HG03469 (cell line): ENCODE measurements around the gene PMIS2.
A peak's percentile ranks its signal among the peaks of the same experiment; 100 is the strongest.
"Not testable (repeated sequence)": the region's sequence is repeated elsewhere in the genome, so short reads cannot be mapped to it uniquely, and the experiment has no call there.

ENCODE experiments used
- ATAC-seq: cut with Tn5 transposase; IDR thresholded peaks from one replicate; pipeline ENCODE4 v1.9.1; 2021; ENCODE audit warnings: mild to moderate bottlenecking, moderate library complexity, moderate number of reproducible peaks; ENCODE audit not compliant: unreplicated experiment

PMIS2 gene

DNA sequence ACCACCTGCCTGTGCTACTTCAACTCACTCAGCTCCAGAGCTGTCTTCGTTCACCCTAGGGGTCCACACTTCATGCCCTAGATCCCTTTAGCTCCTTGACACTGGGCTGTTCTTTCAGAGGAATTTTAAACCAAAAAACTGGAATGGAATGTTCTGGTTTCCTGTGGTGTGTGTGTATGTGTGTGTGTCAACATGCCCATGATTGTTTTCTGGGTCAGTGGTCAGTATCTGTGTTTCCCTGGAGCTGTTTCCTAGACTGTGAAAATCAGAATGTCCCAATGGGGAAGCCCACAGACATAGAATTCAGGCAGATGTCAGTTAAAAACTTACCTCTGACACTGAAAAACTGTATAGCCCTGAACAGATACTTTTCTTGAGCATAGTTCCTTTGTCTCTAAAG lies 1.3 kb downstream of the PMIS2 start:
- no peak for ATAC-seq

DNA sequence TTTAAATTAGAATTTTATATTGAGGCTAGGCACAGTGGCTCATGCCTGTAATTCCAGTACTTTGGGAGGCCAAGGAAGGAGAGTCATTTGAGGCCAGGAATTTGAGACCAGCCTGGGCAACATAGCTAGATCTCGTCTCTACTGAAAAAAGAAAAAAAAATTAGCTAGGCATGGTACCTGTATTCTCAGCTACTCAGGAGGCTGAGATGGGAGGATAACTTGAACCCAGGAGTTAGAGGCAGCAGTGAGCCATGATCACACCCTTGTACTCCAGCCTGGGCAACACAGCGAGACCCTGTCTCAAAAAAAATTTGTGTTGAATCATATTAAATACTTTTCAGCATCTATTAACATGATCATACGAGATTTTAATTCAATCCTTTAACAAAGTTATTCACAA lies 4.9 kb downstream of the PMIS2 start:
- ATAC-seq, result no peak

DNA sequence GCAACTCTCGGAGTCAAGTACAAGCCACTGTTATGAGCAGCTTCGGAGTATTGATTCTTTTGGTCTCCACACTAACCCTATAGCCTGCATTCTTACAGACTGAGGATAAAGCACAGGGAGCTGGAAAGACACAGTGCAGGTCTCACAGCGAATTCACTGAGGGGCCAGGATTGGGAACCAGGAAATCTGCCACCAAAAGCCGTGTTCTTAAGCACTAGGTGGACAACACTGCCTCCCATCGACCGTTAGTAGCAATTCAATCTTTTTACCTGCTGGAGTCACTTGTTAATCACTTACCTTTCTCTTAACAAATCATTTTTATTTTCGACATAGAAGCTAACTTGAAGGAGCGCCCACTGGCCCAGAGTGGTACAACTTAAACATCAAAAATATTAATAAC lies 6.3 kb downstream of the PMIS2 start:
- no peak for ATAC-seq

DNA sequence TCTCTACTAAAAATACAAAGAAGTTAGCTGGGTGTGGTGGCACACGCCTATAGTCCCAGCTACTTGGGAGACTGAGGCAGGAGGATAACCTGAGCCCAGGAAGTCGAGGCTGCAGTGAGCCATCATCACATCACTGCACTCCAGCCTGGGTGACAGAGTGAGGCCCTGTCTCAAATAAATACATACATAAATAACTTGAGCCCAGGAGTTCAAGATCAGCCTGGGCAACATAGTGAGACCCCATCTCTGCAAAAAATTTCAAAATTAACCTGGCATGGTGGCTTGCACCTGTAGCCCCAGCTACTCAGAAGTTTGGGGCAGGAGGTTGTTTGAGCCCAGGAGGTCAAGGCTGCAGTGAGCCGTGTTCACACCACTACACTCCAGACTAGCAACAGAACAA lies 9.1 kb downstream of the PMIS2 start:
- ATAC-seq, result not testable (repeated sequence)

DNA sequence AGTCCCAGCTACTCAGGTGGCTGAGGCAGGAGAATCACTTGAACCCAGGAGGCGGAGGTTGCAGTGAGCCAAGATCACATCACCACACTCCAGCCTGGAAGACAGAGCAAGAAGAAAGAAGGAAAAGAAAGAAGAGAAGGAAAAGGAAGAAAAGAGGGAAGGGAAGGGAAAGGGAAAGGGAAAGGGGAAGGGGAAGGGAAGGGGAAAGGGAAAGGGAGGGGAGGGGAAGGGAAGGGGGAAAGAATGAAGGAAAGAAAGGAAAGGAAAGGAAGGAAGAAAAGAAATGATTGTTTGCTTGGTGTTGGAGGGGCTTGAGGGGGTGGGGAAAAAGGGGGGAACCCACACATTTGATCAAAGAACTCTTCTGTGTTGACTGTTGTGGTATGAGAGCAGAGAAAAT lies 10.0 kb downstream of the PMIS2 start:
- no peak for ATAC-seq

DNA sequence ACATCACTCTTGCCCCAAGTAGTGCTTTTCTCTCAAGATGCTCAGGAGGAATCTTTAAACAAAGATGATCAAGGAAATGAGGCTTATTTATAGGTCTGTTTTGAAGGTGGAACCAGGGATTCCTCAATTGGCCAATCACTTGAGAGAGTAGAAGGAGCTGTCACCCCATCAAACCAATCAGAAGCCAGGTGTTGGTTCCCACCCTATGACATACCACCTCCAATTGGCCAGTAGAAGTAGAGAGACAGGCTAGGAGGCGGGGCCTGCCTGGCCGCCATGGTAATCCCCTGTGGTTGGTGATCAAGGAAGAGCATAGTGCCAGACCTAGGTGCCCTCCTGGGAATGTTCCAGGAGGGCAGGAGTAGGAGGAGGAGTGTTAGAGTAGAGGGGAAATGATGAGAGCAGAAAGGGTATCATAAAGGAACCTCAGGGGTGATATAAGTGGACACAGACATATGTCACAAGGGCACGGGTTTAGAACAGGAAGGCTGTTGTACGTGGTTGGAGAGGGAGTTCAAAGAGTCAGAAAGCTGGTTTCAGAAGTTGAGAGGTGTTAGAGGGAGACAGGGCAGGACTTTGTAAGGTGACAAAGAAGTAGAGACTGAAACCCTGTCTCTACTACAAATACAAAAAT lies 10.5 kb downstream of the PMIS2 start:
- ATAC-seq, result no peak

DNA sequence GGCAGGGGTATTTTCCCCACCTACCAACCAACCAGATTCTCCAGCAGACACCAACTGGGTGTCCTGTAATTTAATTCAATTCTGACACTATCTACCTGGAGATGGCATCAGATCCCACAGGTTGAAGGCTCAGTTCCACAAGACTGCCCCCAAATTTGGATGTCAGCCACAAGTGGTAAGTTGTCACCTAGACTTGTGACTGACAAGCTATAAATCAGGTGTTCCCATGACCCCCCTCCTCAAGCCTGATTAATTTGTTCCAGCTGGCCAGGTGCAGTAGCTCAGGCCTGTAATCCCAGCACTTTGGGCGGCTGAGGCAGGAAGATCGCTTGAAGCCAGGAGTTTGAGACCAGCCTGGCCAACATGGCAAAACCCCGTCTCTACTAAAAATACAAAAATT lies 16.0 kb downstream of the PMIS2 start:
- ATAC-seq, result no peak

DNA sequence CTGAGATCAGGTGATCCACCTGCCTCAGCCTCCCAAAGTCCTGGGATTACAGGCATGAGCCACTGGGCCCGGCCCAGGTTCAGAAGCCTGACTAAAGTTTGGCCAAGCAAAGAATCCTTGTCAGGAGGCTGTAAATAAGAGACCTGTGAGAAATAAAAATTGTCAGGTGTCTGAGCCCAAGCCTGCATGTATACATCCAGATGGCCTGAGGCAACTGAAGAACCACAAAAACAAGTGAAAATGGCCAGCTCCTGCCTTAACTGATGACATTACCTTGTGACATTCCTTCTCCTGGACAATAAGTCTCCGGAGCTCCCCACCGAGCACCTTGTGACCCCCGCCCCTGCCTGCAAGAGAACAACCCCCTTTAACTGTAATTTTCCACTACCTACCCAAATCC lies 18.5 kb downstream of the PMIS2 start:
- not testable (repeated sequence) for ATAC-seq

DNA sequence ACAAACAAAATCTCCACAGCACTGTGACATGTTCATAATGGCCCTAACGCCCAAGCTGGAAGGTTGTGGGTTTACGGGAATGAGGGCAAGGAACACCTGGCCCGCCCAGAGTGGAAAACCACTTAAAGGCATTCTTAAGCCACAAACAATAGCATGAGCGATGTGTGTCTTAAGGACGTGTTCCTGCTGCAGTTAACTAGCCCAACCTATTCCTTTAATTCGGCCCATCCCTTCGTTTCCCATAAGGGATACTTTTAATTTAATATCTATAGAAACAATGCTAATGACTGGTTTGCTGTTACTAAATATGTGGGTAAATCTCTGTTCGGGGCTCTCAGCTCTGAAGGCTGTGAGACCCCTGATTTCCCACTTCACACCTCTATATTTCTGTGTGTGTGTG lies 21.2 kb downstream of the PMIS2 start:
- ATAC-seq, result not testable (repeated sequence)

DNA sequence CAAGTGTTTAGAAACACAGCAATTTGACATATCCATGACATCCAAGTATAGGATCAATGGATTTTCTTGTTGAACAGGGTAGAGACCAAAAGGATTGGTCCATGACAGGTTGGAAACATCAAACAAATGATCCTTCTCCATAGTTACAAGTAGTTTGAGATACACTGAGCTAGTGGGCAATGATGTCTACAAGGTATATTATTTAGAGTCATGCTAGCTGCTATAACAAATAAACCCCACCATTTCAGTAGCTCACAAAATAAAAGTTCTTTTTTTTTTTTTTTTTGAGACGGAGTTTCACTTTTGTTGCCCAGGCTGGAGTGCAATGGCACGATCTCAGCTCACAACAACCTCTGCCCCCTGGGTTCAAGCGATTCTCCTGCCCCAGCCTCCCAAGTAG lies 21.7 kb downstream of the PMIS2 start:
- ATAC-seq, result no peak

DNA sequence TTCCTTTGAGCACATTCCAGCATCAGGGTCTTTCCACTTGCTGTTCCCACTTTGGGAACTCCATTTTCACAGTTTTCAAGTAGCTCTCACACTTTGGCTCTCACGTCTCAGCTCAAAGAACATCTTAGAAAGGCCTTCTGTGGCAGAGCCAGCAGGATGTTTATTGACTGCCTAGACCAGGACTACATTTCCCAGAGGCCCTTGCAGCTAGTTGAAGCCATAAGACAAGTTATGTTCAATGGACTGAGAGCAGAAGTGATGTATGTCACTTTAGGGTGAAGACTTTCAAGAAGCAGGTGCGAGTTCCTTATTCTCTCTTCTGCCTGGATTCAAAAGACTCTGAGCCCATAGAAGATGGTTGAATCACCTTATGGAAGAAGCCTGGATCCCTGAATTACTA lies 22.3 kb downstream of the PMIS2 start:
- no peak for ATAC-seq

DNA sequence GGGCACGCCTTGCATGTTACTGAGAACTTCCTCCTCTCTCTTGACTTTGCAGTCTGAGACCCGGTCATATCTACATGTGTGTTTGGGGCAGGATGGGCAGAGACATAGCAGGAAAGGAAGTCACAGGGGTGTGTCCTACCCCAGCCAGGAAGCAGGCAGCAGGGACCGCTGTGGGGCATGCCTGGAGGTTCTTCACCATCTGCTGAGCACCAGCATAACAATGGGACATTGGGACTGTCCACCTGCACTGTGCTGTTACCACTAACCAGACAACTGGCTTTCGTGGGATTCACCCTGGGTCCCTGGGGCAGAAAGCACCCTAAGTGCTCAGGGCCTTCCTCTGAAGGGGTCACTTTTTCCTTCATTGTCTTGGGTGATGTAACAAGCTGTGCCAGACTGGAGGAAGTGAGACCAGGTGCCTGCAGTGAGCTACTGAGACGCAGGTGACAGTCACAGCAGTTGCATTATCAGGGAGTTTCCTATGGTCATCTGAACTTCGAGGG lies 23.9 kb downstream of the PMIS2 start:
- no peak for ATAC-seq

DNA sequence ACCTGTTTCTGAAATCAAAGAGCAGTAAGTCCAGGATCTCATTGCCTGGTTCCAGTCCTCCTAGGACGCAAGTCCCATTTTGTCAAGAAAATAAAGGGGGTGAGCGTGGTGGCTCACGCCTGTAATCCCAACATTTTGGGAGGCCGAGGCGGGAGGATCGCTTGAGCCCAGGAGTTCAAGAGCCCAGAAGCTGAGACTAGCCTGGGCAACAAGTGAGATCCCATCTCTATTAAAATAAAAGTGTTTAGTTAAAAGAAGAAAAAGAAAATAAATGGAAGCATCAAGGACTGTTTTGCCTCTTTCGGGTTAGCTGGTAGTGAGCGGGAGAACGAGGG lies 26.2 kb downstream of the PMIS2 start:
- ATAC-seq, result no peak

DNA sequence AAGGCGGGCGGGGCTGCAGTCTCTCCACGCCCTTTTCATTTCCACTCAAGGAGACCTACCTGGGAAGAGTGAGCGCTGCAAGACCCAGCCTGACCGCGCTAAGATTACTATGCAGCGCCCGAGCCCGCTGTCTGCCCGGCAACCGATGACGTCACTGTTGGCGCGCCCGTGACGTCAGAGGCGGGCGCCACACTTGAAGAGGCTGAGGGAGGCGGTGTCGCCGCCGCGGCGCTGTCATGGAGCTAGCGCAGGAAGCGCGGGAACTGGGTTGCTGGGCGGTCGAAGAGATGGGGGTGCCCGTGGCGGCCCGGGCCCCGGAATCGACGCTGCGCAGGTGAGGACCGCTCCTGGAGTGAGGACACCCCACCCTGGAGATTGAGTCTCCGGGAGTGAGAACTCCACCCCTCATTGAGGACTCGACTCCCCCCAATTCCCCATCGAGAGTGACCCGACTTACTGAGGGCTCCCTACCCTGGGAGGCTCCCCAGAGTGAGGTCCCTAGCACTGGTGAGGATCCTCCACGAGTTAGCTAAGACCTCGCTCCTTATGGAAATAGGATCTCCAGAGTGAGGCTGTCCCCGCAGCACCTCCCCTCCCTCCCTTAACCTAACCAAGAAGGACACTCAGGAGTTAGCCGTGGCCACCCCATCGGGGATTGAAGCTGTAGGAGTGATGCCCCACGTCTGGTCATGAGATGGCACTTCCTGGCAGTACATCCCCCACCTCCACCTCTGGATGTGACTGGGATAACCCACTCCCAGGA lies 26.8 kb downstream of the PMIS2 start, which contains the start of gene HAUS5:
TSS of gene HAUS5 (plus strand) at position 177 of the 763 bp plus-strand sequence. CDS start at position 237, 60 bp downstream.
- ATAC-seq, result peak; percentile 49

DNA sequence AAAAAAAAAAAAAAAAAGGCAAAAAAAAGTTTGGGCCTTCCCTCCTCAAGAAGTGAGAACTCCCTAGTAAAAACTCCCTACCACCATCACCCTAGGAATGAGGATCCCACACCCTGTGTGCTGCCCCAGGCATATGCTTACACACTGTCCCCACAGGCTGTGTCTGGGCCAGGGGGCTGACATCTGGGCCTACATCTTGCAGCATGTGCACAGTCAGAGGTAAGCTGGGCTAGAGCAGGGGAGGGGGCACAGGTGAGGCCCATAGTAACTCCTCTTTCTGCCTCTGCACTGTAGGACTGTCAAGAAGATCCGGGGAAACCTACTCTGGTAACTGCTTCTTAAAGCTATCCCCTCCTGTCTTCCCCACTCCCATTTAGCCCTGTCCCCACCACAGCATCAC lies 27.6 kb downstream of the PMIS2 start:
- no peak for ATAC-seq

DNA sequence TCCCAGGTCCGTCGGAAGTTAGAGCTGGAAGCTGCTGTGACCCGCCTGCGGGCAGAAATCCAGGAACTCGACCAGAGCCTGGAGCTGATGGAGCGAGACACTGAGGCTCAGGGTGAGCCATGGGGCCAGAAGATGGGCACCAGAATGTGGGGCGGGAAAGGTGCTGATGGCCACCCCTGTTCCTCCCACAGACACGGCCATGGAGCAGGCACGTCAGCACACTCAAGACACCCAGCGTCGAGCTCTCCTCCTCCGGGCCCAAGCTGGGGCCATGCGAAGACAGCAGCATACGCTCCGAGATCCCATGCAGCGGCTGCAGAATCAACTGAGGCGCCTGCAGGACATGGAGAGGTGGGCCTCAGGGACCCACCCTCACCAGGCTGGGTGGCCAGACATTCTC lies 29.1 kb downstream of the PMIS2 start:
- ATAC-seq, result no peak

DNA sequence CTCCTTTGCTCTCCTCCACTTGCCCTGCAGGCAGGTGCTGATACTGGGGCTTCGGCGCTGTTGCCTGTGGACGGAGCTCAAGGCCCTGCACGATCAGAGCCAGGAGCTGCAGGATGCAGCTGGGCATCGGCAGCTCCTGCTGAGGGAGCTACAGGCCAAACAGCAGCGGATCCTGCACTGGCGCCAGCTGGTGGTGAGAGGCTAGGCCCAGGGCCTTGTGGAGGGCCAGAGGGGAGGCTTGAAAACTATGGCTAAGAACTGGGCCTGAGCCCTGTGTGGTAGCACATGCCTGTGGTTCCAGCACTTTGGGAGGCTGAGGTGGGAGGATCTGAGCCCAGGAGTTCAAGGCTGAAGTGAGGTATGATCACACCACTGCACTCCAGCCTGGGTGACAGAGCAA lies 32.9 kb downstream of the PMIS2 start:
- no peak for ATAC-seq

DNA sequence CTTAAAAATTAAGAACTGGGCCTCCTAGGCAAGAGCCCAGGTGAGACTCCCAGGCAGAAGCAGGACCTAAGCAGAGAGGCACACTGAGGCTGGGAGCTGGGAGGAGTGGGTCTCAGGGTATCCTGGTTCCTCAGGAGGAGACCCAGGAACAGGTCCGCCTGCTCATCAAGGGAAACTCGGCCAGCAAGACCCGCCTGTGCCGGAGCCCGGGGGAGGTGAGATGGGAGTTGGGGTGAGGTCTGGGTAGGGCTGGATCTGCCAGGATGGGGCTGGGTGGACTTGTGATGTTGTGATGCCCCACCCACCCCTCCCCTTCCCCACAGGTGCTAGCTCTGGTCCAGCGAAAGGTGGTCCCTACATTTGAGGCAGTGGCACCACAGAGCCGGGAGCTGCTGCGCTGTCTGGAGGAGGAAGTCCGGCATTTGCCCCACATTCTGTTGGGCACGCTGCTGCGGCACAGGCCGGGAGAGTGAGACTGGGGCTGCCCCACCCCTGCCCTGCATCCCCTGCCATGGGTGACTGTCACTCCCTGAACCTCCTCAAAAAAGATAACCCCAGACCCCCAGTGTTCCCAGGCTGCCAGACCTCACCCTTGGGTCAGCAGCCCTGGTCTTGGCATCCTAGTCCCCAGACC lies 33.4 kb downstream of the PMIS2 start:
- no peak for ATAC-seq

DNA sequence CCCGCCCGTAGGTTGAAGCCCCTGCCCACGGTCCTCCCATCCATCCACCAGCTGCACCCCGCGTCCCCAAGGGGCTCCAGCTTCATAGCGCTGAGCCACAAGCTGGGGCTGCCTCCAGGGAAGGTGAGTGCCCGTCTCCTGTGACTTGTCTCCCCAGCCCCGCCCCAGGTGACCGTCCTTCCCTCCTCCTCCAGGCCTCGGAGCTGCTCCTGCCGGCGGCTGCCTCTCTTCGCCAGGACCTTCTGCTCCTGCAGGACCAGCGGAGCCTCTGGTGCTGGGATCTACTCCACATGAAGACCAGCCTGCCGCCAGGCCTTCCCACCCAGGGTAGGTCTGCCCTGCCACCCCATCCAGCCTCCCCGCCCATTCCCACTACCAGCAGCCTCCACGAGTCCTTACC lies 34.0 kb downstream of the PMIS2 start:
- no peak for ATAC-seq

DNA sequence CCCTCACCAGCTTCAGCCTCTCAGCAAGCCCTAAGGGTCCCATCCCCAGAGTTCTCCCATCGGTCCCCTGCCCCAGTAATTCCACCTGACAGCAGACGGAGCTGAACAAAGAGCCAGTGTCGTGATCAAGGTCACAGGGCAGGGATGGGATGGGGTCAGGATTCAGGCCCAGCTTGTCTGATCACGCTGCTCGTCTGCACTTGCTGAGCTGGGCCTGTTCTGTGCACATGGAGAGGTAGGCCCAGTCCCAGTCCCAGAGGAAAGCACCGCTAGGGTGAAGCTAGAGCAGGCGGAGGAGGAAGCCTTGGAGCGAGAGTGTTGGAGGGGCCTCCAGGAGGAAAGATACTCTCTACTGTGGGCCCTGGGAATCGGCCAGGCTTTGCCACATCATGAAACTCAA lies 35.7 kb downstream of the PMIS2 start:
- ATAC-seq, result no peak

DNA sequence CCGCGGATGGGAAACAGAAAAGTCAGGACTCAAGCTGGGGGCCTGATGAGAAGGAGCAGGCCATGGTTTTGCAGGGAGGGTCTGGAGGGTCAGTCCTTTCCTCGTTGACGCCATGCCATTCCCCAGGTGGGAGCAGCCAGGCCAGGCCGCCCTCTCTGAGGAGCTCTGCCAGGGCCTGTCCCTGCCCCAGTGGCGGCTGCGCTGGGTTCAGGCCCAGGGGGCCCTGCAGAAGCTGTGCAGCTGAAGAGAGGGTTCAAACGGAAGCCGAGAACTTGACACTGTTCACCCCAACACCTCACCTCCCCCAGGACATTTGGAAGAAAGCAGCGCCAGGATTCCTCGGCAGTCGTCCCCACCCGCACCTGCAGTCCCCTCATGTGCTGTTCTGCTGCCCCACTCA lies 36.8 kb downstream of the PMIS2 start:
- ATAC-seq, result no peak
